Measurements from ENCODE around the gene RDH14.

Gene RDH14

DNA sequence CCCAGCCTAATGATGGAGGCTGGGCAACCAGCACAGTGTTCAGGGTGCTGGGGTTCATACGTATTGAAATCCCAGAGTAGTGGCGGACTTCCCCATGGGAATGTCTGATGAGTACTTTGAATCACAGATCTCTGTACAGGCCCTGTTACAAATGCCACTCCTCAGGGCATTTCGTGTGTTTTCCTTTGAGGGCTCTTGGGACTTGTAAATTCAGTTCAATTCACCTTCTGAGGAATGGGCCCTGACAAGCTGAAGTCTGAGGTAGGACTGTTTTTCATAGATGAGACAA is 288 bp upstream of the RDH14 start:
- DNase-seq, result no peak

DNA sequence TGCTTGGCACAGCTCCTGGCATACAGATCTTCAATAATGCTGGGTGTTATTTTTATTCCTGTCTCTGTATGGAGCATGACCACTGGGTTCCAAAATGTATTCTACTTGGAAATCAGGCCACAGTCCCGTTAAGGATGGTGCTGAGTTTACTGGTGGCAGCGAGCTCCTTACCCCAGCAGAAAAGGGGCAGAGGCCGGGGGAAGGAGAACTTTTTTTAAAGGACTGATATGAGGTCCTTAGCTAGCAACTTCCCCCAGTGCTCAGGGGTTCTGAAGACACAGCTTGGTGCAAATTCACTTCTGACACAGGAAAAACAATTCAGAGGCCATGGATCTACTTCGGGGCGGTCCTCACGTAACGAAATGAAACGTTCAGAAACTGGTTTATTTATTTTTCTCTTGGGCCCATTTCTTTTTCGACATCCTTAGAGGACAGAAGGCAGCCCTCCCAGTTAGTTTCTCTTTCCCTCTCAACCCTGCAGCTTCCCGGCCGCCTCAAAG is 872 bp downstream of the RDH14 start:
- DNase-seq, result no peak

DNA sequence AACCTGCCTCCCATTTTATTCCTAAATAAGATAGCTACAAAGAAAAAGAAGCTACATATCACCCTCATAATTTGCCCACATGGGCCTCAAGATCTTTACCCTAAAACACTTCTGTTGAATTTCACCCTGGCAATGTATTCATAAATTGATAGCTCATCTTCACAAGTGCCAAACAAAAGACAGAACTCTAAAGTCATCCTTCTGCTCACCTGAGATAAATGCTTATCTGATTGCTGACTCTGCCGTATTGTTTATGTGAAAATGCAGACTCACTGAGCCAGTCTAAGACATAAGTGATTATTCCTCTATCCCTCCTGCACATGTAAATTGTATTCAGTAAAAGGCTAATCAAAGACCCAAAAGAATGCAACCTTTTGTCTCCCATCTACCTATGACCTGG is 2.0 kb downstream of the RDH14 start:
- no peak for DNase-seq

- DNase-seq, result no peak
Observed at GRCh38 chr2:18557121-18557520, 3.3 kb downstream of the RDH14 start.

GRCh38 chr2:18552351-18553077 is 7.9 kb downstream of the RDH14 start:
- no peak for DNase-seq

DNA sequence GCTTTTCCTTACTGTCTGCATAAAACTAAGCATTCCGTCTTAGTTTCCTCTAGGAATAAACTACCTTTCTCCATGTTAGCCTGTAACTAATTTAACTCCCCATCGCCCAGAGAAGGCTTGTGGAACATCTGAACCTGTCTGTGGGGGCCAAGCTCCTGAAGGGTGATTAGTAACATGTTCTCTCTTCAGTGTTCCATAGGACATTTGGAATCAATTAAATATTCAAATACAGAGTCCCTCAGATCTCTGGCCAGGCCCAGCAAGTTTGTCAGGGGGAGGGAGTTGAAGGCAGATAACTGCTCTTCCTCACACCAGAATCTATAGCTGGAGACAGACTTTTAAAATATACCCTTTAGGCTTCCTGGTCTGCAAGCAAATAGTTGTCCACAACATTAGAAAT is 8.8 kb downstream of the RDH14 start:
- no peak for DNase-seq

DNA sequence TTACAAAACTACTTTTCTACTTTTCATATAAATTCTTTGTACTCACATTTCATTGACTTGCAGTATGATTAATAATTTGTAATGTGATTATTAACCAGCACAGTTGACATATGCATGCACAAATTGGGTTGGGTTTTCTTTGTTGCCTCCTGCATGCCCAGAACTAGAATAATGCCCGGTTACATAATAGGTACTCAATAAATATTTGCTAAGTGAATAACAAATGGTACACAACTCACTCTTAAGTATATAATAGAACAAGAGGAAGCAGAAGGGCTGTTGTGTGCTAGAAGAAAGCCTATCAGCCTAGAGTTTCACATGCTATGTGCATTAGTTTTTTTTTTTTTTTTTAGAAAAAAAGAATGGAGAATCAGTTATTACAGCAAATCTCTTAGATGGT is 9.3 kb downstream of the RDH14 start:
- no peak for DNase-seq

DNA sequence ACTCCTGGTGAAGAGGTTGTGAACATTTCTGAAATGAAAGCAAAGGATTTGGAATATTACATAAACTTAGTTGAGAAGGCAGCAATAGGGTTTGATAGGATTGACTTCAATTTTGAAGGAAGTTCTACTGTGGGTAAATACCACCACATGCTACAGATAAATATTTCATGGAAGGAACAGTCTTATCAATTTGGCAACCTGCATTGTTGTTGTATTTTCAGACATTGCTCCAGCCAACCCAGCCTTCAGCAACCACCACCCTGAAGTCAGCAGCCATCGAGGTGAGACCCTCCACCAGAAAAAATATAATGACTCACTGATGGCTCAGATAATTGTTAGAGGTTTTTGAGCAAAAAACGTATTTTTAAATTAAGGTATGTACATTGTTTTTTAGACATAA is 10.0 kb downstream of the RDH14 start:
- no peak for DNase-seq

DNA sequence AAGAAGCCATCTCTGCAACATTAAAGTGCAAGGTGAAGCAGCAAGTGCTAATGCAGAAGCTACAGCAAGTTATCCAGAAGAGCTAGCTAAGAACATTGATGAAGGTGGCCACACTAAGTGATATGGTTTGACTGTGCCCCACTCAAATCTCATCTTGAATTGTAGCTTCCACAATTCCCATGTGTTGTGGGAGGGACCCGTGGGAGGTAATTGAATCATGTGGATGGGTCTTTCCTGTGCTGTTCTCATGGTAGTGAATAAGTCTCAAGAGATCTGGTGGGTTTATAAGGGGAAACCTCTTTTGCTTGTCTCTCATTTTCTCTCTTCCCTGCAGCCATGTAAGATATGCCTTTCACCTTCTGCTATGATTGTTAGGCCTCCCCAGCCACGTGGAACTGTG is 11.4 kb downstream of the RDH14 start:
- DNase-seq, result no peak

- DNase-seq, result no peak
Observed at GRCh38 chr2:18548621-18549020, 11.8 kb downstream of the RDH14 start.

GRCh38 chr2:18546567-18546966 is 13.9 kb downstream of the RDH14 start:
- DNase-seq, result no peak

- DNase-seq, result no peak
Observed at GRCh38 chr2:18545384-18545783, 15.1 kb downstream of the RDH14 start.

- DNase-seq, result no peak
Observed at GRCh38 chr2:18544171-18544570, 16.3 kb downstream of the RDH14 start.

GRCh38 chr2:18540872-18541271 is 19.6 kb downstream of the RDH14 start:
- no peak for DNase-seq

GRCh38 chr2:18536697-18537096 is 23.8 kb downstream of the RDH14 start:
- DNase-seq, result no peak

- DNase-seq, result no peak
Observed at GRCh38 chr2:18536100-18536499, 24.4 kb downstream of the RDH14 start.

DNA sequence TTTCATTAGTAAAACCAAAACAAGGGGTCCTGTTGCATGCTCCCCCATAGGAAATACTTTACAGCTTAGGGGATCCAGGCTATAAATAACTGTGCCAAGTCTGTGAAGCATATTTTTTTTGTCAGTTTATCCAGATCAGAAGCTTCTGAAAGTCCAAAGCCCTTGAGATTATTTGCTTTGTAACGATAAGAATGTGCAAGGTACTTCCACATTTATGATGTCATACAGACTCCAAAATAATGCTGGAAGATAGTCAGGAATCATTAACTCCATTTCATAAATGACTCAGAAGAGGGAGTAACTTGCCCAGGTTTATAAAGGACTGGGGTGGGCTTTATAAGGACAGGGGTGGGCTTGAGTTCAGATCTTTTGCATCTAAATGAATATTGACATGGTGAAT is 29.3 kb downstream of the RDH14 start:
- no peak for DNase-seq

DNA sequence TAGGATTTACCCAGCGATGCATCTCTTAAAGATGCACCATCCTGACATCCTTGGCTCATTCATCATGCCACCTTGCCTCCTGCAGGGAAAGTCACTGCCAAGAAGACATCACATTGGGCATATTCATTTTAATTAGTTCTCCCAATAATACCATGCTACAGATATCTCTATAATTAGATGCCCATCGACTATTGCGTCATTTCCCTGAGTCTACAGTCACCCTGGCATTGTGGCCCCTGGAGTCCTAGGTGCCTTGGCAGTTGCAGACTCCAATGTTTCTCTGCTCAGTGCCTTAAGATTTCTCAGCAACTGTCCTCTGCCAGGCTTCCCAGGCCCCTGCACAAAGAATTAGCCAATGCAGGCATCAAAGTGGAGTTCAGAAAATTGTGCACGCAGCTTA is 32.6 kb downstream of the RDH14 start:
- DNase-seq, result no peak

- DNase-seq, result no peak
Observed at GRCh38 chr2:18527326-18527725, 33.1 kb downstream of the RDH14 start.

DNA sequence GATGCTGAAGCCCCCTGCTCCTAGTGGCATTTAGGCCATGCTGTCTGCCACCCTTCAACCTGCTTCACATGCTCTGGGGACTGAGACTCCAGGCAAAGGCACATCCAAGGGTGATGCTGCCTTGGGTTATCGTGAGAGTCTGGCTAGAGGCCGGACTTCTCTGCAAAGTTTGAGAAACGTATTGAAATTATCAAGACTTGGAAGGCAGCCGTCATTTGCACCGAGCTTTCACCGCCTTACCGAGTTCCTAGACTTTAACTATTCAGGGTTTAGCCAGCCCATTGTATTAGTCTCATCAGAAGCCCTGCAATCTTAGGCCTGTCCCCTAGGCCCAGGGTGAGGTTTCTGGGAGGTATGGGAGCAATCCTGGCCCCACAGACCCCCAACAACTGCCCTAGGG is 34.0 kb downstream of the RDH14 start:
- DNase-seq, result no peak

- DNase-seq, result no peak
Observed at GRCh38 chr2:18525852-18526251, 34.6 kb downstream of the RDH14 start.

GRCh38 chr2:18525236-18525635 is 35.2 kb downstream of the RDH14 start:
- no peak for DNase-seq

DNA sequence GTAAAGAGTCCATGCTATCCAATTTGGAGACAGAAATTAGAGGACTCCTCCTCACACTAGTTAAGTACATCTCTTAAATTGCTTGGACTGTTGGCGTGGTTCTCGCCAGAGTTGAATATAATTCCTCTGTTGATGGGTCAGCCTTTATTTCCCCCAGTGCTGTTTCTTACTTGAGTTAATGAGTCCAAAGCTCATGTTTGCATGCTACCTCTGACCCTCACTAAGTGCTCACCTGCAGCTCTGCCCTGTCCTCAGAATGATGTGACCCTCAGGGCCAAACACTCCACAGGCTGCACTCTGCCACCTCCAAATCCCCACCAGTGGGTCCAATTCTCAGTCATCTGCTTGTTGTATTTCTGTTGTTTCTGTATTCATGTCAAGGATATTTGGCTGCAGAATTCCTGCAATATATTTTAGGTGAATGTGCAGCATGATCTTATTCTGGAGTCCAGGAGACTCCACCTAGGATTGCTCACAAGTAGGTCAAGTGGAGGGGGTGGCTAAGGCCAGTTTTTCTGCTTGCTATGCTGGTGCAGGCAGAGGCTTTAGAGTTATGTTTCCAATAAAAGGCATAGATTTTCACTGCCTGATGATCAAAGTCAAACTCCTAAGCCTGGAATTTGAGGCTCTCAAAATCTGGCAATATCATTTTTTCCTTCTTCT is 37.8 kb downstream of the RDH14 start:
- no peak for DNase-seq

DNA sequence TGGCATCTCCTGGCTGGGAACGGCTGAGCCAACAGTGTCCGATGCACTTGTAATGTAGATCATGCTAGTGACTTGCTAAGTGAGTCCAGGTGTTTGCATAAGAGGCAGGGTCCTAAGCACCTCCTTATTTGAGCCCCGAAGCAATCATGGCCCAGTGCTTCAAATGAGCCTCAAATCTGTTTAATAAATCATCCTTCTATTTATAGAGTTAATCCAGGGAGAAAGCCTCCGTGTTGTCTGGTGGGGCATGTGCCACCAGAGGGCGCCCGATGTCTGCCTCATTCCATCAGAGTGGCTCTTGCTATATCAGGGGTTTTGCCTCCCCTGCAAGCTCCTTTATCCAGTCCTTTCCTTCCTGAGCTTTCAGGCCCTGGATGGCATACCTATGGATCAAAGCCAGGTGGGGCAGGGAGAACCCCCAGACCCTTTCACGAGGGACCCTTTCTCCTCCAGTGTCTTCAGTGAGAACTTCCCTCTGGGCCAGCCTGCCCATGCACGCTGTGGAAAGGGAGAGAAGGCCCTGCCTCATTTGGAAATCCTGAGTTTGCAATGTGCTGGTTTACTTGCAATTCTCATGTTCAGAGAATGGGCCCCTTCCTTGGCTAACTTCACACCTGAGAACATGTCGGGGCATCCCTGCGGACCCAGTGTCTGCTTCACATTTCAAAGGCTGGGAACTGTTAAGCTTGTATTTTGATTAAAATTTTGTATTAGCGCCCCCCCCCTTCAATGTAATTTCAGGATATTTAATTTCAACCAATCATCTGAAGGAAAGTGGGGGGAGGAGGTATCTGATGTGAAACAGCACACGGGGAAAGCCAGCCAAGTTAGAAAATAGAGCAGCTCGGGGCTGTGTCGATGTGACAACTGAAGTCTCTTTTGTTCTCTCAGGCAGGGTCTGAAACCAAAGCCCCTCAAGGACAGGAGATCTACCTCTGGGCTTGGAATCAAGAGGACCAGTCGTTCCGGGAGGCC is 39.7 kb downstream of the RDH14 start:
- no peak for DNase-seq
